ACC112 (cell line): ENCODE results near the gene CD209.

Experiments used
- H2AFZ ChIP-seq: fragments of 200-600 bp; sonication (generic); one replicate; pipeline ENCODE4 v1.6.0; 2017; ENCODE audit warnings: antibody characterized with exemption, low read length; ENCODE audit not compliant: unreplicated experiment
- H3K27ac ChIP-seq: fragments of 200-600 bp; sonication (generic); 2 replicates; pipeline ENCODE4 v1.5.1; 2014; ENCODE audit warnings: low read depth, mild to moderate bottlenecking, antibody characterized with exemption, low read length, moderate library complexity
- H3K27me3 ChIP-seq: fragments of 200-600 bp; sonication (generic); 2 replicates; pipeline ENCODE4 v1.6.1; 2014; ENCODE audit warnings: mild to moderate bottlenecking, antibody characterized with exemption, low read length, moderate library complexity, mixed read lengths; ENCODE audit not compliant: insufficient read depth
- H3K36me3 ChIP-seq: fragments of 200-600 bp; sonication (generic); 2 replicates; pipeline ENCODE4 v1.6.1; 2016; ENCODE audit warnings: mild to moderate bottlenecking, antibody characterized with exemption, low read length, moderate library complexity, mixed read lengths; ENCODE audit not compliant: insufficient read depth
- H3K4me1 ChIP-seq: fragments of 200-600 bp; sonication (generic); one replicate; pipeline ENCODE4 v1.6.1; 2016; ENCODE audit warnings: low read length, mixed read lengths; ENCODE audit not compliant: insufficient read depth, unreplicated experiment, control insufficient read depth
- H3K4me3 ChIP-seq: fragments of 200-600 bp; sonication (generic); 2 replicates; pipeline ENCODE4 v1.5.1; 2014; ENCODE audit warnings: mild to moderate bottlenecking, low read depth, low read length
- H3K79me2 ChIP-seq: fragments of 200-600 bp; sonication (generic); one replicate; pipeline ENCODE4 v1.6.0; 2016; ENCODE audit warnings: low read length; ENCODE audit not compliant: control insufficient read depth, unreplicated experiment, insufficient read depth

Gene CD209

GRCh38 chr19:7705387-7706187, 41.7 kb downstream of the CD209 start:
- Histone ChIP-seq H3K4me3 (no peak overlapping the region), H3K27me3 (no peaks in the 10 kb centered on the region), H3K79me2 (no peaks in the 10 kb centered on the region), H3K4me1 (no peaks in the 10 kb centered on the region), H3K27ac (no peak overlapping the region), H3K36me3 (no peaks in the 10 kb centered on the region), H2AFZ (no peak overlapping the region)

GRCh38 chr19:7704280-7705060, 42.9 kb downstream of the CD209 start:
- no peaks in the 10 kb centered on the region for H3K36me3 ChIP-seq
- H3K4me1 ChIP-seq = no peaks in the 10 kb centered on the region
- H3K79me2 ChIP-seq = no peaks in the 10 kb centered on the region
- H3K27ac ChIP-seq = no peak overlapping the region
- H2AFZ ChIP-seq = no peak overlapping the region
- H3K4me3 ChIP-seq = no peak overlapping the region
- H3K27me3 ChIP-seq = no peaks in the 10 kb centered on the region

- Histone ChIP-seq H3K4me3 (no peak overlapping the region), H3K79me2 (no peaks in the 10 kb centered on the region), H3K4me1 (no peaks in the 10 kb centered on the region), H3K27me3 (peaks cover 5% of the 10 kb centered on the region; the same call in 1 of the 2 replicates), H3K27ac (no peak overlapping the region), H2AFZ (no peak overlapping the region), H3K36me3 (no peaks in the 10 kb centered on the region)
These were observed 44.0 kb downstream of the CD209 start for GRCh38 chr19:7703332-7703731.

- Histone ChIP-seq H3K4me3 (no peak within 1 kb of the TSS), H3K4me1 (no peaks in the 10 kb centered on the region), H2AFZ (no peak within 1 kb of the TSS), H3K27me3 (peaks cover 20% of the 10 kb centered on the region), H3K36me3 (no peaks in the 10 kb centered on the region), H3K79me2 (no peaks in the 10 kb centered on the region), H3K27ac (no peak within 1 kb of the TSS)
These were observed 45.5 kb downstream of the CD209 start, which contains the start of gene FCER2 for GRCh38 chr19:7701654-7702457. Gene FCER2, minus strand, starts transcription at chr19:7702131. Its CDS starts 2,371 bp downstream, at chr19:7699760.

- Histone ChIP-seq H3K4me1 (no peaks in the 10 kb centered on the region), H3K27ac (no peak overlapping the region), H3K36me3 (no peaks in the 10 kb centered on the region), H3K27me3 (peaks cover 20% of the 10 kb centered on the region), H2AFZ (no peak overlapping the region), H3K79me2 (no peaks in the 10 kb centered on the region), H3K4me3 (no peak overlapping the region)
These were observed 46.2 kb downstream of the CD209 start for GRCh38 chr19:7701049-7701653.

GRCh38 chr19:7699417-7700401, 47.6 kb downstream of the CD209 start:
- H3K4me3 ChIP-seq = no peak overlapping the region
- H3K79me2 ChIP-seq = no peaks in the 10 kb centered on the region
- H3K27ac ChIP-seq = no peak overlapping the region
- H3K4me1 ChIP-seq = no peaks in the 10 kb centered on the region
- H2AFZ ChIP-seq = no peak overlapping the region
- H3K36me3 ChIP-seq = no peaks in the 10 kb centered on the region
- H3K27me3 ChIP-seq = peaks cover 20% of the 10 kb centered on the region

GRCh38 chr19:7699003-7699402, 48.3 kb downstream of the CD209 start:
- H3K27ac ChIP-seq = no peak overlapping the region
- peaks cover 20% of the 10 kb centered on the region for H3K27me3 ChIP-seq
- H3K79me2 ChIP-seq = no peaks in the 10 kb centered on the region
- no peaks in the 10 kb centered on the region for H3K4me1 ChIP-seq
- no peaks in the 10 kb centered on the region for H3K36me3 ChIP-seq
- H3K4me3 ChIP-seq = no peak overlapping the region
- H2AFZ ChIP-seq = no peak overlapping the region

- no peak overlapping the region for H3K27ac ChIP-seq
- peaks cover 20% of the 10 kb centered on the region for H3K27me3 ChIP-seq
- H2AFZ ChIP-seq = no peak overlapping the region
- H3K4me1 ChIP-seq = no peaks in the 10 kb centered on the region
- no peaks in the 10 kb centered on the region for H3K36me3 ChIP-seq
- no peak overlapping the region for H3K4me3 ChIP-seq
- no peaks in the 10 kb centered on the region for H3K79me2 ChIP-seq
These were observed 48.8 kb downstream of the CD209 start for GRCh38 chr19:7698583-7698982.

- Histone ChIP-seq H3K36me3 (no peaks in the 10 kb centered on the region), H3K79me2 (no peaks in the 10 kb centered on the region), H2AFZ (no peak overlapping the region), H3K4me1 (no peaks in the 10 kb centered on the region), H3K27ac (no peak overlapping the region), H3K4me3 (no peak overlapping the region), H3K27me3 (peaks cover 20% of the 10 kb centered on the region)
These were observed 49.5 kb downstream of the CD209 start for GRCh38 chr19:7697721-7698287.
